Stimulated activated CD4-positive, alpha-beta T cell treated with anti-CD3 and anti-CD28 coated beads, Interleukin-4, amount 100 ng/mL, for 4 hours (primary cell): ENCODE measurements around the gene SMTN.
"Not testable (repeated sequence)": the region's sequence is repeated elsewhere in the genome, so short reads cannot be mapped to it uniquely, and the experiment has no call there.

Source experiments
- DNase-seq, 2 experiments: peaks; one replicate each; pipeline ENCODE4 v3.0.0-alpha.2; 2020

SMTN gene

DNA sequence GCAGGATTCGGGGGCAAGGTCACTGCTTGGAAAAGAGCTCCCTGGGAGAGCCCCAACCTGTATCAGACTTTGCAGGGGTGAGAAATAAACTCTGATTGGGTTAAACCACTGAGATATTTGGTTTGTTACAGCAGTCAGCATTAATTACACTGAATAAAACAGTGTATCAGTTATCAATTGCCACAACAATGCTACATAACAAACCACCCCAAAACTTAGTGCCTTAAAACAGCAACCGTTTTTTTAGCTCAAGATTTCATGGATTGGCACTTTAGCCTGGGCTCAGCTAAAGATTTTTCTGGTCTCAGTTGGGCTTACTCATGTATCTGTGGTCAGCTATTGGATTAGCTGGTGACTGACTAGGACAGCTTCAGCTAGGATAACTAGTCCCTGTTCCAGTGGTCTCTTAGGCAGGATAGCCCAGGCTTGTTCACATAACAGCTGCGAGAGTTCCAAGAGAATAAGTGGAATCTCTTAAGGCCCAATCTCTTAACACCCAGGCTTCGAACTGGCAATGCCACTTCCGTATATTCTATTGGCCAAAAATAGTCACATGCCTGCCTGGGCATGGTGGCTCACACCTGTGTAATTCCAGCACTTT lies 7.5 kb upstream of the SMTN start:
- DNase-seq: not testable (repeated sequence)

GRCh38 chr22:31075961-31076360 lies 5.2 kb upstream of the SMTN start:
- DNase-seq: no peak

DNA sequence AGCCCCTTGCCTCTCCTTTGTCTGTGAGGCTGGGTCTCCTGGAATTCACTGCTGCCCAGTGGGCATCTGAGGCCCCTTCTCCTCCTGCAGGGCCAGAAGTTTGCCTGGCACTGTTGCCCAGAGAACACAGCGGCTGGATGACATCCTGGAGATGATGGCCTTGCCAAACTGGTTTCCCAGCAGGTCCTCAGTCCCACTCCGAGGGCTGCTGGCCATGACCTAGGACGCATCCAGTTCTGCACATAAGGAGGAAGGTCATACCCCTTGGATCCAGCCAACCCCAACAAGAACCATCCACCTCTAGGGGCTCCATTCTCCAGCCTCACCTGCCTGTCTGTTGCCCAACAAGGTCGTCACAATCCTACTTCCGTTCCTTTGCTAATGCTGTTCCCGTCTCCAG lies 3.4 kb upstream of the SMTN start:
- no peak for DNase-seq

DNA sequence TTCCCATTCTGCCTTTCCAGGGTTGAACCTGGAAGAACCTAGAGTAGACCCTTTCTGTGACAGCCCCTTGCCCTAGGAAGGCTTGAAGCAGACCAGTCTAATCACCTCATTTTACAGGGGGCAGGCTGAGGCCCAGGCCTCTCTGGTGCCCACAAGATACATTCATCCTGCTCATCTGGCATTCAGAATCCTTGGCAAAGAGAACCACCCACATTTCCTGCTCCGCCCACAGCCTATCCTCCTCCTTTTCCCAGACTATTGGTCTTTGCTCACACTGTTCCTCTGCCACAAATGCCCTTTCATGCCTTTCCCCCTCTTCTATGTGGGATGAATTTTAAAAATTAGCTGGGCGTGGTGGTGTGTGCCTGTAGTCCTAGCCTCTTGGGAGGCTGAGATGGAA lies 2.7 kb upstream of the SMTN start:
- not testable (repeated sequence) for DNase-seq

DNA sequence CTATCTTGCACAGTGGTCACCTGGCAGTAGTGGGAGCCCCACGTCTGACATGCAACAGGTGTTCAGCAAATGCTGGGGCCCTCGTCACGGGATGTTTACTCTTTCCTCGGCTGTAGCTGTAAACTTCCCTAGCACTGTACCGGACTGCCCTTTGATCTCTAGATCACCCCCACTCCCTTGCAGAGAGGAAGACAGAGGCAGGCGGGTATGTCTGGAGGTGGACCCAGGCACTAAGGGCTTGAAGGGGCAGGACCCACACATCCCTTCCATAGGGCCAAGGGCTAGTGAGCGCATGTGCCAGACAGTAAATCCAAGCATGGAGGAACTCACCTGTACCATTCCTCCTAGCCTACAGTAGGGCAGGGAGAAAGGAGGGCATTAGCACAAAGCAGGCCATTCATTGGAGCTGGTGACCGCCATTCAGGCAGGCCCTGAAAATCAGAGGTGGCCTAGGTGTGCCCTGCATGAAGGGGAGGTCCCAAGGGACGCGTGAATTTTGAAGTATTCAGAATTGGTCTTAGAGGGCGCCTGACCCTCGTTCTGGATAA lies 1.9 kb upstream of the SMTN start:
- no peak for DNase-seq

- no peak for DNase-seq
These were observed 812 bp upstream of the SMTN start for GRCh38 chr22:31080164-31080847.

DNA sequence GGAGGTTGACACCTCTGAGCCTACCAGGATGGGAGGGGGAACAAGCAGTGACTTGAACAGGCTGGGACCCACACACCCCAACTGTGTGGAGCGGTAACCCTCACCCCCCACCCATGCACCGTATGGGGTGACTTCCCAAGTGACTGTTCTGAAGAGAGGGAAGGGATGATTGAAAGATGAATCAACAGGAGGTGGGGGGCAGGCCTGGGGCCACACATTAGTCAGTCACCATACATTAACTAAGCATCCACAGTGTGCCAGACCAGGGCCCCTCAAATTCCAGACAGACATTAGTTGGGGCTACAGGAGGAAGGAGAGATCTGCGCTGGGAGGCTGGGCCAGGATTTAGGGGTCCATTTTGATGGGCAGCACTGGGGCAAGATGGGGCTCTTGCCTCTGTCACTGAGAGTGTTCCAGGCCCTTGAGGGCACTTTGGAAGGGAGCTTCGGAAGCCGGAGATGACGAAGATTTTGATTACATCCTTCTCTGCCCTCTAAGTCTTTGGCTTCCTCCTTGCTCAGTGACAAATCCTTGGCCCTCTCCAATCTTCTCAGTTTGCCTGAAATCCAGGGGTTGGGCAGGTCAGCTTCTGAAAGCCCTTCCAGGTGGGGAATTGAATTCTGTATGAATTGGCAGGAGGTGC lies 966 bp downstream of the SMTN start:
- DNase-seq: peak in 1 of 2 experiments; percentile 35

- peak; percentile 57 to 70 for DNase-seq
These were observed 1.7 kb downstream of the SMTN start for GRCh38 chr22:31082606-31083376.

DNA sequence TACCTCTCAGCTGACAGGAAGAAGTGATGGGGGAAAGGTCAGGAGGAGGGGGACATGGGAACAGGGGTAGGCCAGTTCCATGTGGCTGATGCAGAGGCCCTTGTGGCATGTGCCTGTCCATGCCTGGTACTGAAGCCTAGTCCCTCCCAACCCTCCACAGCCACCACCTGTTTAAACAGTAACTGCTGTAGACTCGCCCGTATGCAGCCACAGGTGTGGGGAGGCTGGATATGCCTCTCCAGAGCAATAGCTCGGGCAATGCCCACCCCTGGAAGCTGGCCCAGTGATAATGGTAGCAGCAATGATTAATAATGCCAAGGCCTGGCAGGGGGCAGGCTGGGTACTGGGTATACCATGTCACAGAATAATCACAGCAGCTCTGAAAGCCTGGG lies 2.3 kb downstream of the SMTN start:
- DNase-seq: no peak

DNA sequence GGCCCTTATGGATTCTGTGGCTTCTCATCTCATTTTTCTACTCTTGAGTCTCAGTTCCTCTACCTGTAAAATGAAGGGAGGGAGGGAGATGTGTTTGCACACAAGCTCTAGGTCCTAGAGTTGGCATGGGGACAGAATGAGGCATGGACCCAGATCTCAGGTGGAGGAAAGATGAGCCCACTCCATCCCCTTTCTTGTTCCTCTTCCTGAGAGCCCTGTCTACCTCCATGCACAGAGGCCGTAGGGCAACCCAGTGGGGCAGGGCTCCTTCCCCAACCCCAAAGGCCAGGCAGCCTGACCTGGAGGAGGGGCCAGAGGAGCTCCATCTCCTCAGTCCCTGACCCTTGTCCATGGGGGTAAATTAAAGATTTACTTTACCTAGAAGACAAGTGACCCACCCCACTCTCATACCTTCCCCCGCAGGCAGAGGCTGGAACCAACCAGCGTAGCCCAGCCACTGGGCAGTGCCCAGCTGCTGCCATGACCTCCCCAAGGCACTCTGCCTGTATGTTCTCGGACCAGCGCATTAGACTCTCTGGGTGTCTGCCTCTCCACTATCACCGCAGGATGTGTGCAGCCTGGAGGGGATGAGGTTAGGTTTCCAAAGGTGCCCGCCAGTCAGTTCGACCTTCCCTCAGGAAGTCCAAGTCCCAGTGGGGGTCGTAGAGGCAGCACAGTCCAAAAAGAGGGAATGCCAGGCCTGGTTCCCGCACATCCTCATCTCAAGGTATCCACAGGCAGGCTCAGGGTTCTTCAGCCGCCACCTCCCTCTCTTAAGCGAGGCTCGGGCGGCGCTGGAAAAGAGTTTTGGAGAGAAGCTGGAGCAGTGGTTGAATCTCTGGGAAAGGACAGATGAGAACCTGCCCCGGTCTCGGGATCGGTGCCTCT lies 3.0 kb downstream of the SMTN start:
- DNase-seq: peak in 1 of 2 experiments; percentile 27

DNA sequence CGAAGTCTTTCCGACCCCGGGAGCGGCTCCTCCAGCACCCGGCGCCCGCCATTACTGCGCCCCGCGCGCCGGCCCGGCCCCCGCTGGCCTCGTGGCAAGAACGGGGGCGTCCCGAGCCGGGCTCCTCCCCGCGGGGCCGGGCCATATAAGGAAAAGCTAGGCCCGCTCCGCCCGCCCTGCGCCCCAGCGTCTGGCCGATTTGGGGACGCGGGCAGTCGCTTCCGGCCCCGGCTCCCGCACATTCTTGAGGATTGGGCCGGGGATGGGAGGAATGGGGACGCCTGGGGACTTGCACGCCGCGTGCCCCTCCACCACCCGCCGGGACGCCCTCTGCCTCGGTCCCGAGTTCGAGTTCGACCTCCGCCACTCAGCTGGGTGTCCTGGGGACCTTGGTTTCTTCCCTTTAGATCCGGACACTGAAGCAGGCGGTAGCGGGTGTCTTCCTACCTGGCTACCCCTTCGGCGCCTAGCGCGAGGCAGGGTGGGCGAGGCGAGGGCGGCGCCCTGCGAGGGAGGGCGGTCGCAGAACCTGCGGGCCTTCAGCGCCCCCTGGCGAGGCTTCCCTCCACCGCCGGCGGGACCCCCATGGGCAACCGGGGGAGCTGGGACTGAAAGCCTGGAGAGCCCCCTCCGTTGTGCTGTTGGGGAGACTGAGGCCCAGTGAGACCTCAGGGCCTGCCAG lies 3.8 kb downstream of the SMTN start:
- peak; percentile 85 to 87 for DNase-seq

GRCh38 chr22:31085493-31085824 lies 4.3 kb downstream of the SMTN start:
- no peak for DNase-seq

GRCh38 chr22:31085928-31086327 lies 4.8 kb downstream of the SMTN start:
- DNase-seq: no peak

DNA sequence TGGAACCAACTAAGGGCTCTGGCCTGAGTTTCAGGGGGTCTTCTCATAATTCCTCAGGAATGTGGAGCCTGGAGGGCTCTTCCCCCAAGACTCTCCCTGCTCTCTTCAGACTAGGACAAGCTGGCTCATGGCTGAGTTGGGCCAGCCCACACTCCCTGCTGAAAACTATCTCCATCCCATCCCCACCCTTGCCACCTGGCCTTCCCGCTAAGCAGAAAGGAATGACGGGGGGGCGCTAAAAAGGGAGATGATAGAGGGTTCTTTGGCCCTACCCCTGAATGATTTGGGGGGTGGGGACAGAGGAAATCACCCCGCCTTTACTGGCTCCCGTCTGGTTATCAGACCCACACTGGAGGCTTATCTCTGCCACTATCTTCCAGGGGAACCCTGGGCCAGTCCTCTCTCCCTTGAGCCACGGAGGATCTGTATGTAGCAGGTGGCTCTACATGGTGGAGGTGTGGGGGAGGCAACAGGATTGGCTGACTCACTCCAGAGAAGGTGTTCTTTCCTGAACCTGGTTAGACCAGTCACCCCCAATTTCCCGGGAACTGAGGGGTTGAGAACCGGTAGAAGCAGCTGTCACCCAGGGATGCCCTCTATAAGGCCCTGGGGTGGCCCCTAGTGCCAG lies 5.7 kb downstream of the SMTN start:
- DNase-seq: no peak

DNA sequence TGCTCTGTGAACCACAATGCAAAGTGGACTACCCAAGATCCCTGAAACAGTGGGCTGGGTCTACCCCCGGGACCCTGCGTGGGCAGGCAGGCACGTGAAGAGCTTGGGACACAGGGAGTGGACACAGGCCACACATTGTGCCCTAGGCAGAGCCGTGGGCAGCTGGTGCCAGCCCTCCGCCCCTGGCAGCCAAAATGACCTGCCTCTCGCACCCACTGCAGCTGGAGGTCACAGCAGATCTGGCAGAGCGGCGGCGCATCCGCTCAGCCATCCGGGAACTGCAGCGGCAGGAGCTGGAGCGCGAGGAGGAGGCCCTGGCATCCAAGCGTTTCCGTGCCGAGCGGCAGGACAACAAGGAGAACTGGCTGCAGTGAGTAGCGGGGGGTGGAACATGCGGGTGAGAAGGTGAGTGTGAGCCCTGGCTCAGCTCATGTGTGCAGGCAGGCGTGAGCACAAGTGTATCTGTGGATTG lies 6.7 kb downstream of the SMTN start:
- no peak for DNase-seq

GRCh38 chr22:31088233-31088986 lies 7.3 kb downstream of the SMTN start:
- DNase-seq: no peak

- no peak for DNase-seq
These were observed 8.3 kb downstream of the SMTN start for GRCh38 chr22:31089160-31090100.

GRCh38 chr22:31090217-31091085 lies 9.3 kb downstream of the SMTN start:
- DNase-seq: no peak
